Left ventricle myocardium inferior (tissue), 1 donor: ENCODE data around the gene WNT9A. TPM values are rescaled to one million over a fixed set of nuclear protein-coding genes. Genes with fewer than 3 reads are reported as not detected.

Experiments used
- DNase-seq: peaks from one replicate; pipeline ENCODE4 v3.0.0-alpha.2; 2020
- H3K27ac ChIP-seq: fragments of 200-600 bp; replicated peaks from 2 replicates; pipeline ENCODE4 v1.8.0; 2021
- H3K27me3 ChIP-seq: fragments of 200-600 bp; 2 replicates; pipeline ENCODE4 v1.8.0; 2021; ENCODE audit warnings: low read depth
- H3K36me3 ChIP-seq: fragments of 200-600 bp; 2 replicates; pipeline ENCODE4 v1.8.0; 2021
- H3K4me1 ChIP-seq: fragments of 200-600 bp; 2 replicates; pipeline ENCODE4 v1.8.0; 2021
- H3K4me3 ChIP-seq: fragments of 200-600 bp; 2 replicates; pipeline ENCODE4 v1.8.0; 2021; ENCODE audit warnings: mild to moderate bottlenecking, moderate library complexity
- H3K9me3 ChIP-seq: fragments of 200-600 bp; replicated peaks from 2 replicates; pipeline ENCODE4 v1.8.0; 2021
- CTCF ChIP-seq: fragments of 200-600 bp; IDR thresholded peaks from 2 replicates; pipeline ENCODE4 v1.8.0; 2021; ENCODE audit warnings: antibody characterized with exemption, mild to moderate bottlenecking, borderline replicate concordance
- intact Hi-C: fragments of 100-400 bp; cut with micrococcal nuclease; formaldehyde crosslinking; loops from one replicate; pipeline ENCODE4 v1.11.0; 2022
- total RNA-seq: library from RNA; stranded (reverse); fragmentation: NEBNext Ultra II Directional; extraction: Animal tissue kit (Norgen Biotek cat#: 25700); gene quantifications from one replicate; pipeline ENCODE4 v1.2.1, GENCODE V29; 2021
- donor health status: DM: no; HTN: yes; CAD: no; lungs with severe emphysema.

The WNT9A gene
- total RNA-seq, 1 donor from 2014 or later = 4.8 TPM

GRCh38 chr1:227929751-227930472 lies 17.8 kb downstream of the WNT9A start:
- no peak for TF ChIP-seq CTCF
- Histone ChIP-seq H3K27me3 (no peaks in the 10 kb centered on the region), H3K4me1 (no peaks in the 10 kb centered on the region), H3K27ac (no peak overlapping the region), H3K36me3 (no peaks in the 10 kb centered on the region), H3K9me3 (peaks cover 9% of the 10 kb centered on the region), H3K4me3 (no peak overlapping the region)
- DNase-seq = no peak
- intact Hi-C loops = no loop called here

- H3K9me3 ChIP-seq = peaks cover 9% of the 10 kb centered on the region
- no peaks in the 10 kb centered on the region for H3K27me3 ChIP-seq
- no peaks in the 10 kb centered on the region for H3K4me1 ChIP-seq
- no peak for TF ChIP-seq CTCF
- no peak overlapping the region for H3K4me3 ChIP-seq
- intact Hi-C loops = no loop called here
- no peaks in the 10 kb centered on the region for H3K36me3 ChIP-seq
- DNase-seq = no peak
- H3K27ac ChIP-seq = no peak overlapping the region
Measured at GRCh38 chr1:227928811-227929375, 18.8 kb downstream of the WNT9A start.

- no peak for TF ChIP-seq CTCF
- DNase-seq = no peak
- Histone ChIP-seq H3K27me3 (no peaks in the 10 kb centered on the region), H3K9me3 (peaks cover 5% of the 10 kb centered on the region), H3K36me3 (no peaks in the 10 kb centered on the region), H3K27ac (no peak overlapping the region), H3K4me3 (no peak overlapping the region), H3K4me1 (no peaks in the 10 kb centered on the region)
- intact Hi-C loops = no loop called here
Measured at GRCh38 chr1:227927971-227928741, 19.6 kb downstream of the WNT9A start.

GRCh38 chr1:227926896-227927885 lies 20.5 kb downstream of the WNT9A start:
- TF ChIP-seq CTCF = no peak
- Histone ChIP-seq H3K27ac (no peak overlapping the region), H3K4me1 (no peaks in the 10 kb centered on the region), H3K4me3 (no peak overlapping the region), H3K36me3 (no peaks in the 10 kb centered on the region), H3K9me3 (no peaks in the 10 kb centered on the region), H3K27me3 (no peaks in the 10 kb centered on the region)
- DNase-seq = no peak
- intact Hi-C loops = no loop called here
